Heart left ventricle (tissue), 13 donors: ENCODE data around the gene ARMC2.

Experiments
- POLR2A ChIP-seq, 2 donors: fragments of 450-650 bp; IDR thresholded peaks; one replicate each; pipeline ENCODE4 v1.6.1; 2017; ENCODE audit warnings: antibody characterized with exemption in 2 of 2, mild to moderate bottlenecking in 2 of 2, moderate library complexity in 2 of 2
- TF ChIP-seq, protein P1 (sequence below), 12 donors: fragments of 200-600 bp; sonication (generic) in 4 of 12; IDR thresholded peaks; one replicate each; pipeline versions ENCODE4 v1.5.0 to v1.8.0; 2018 to 2022; ENCODE audit warnings: antibody characterized with exemption in 12 of 12, mild to moderate bottlenecking in 5 of 12
- donor health status: ischemic (EF 13 %, LVEDD 7.1; RV severe dilation, severe dysfunction).
- donor health status: DM: no; HTN: yes; CAD: no.
- donor health status: DM: no; HTN: no; CAD: no.
- donor health status: ischemic (EF 25% LVEDD 6.9; RV normal size, moderate dysfunction).
- donor health status: ischemic (EF 25% LVEDD 5.7; RV mildly dilated, moderate dysfunction).
- donor health status: ischemic (EF 35%, LVEDD 5.7; RV mildly dilated, moderate dysfunction).
- donor health status: nonischemic (EF 11% LVEDD 7.7; RV severe dilation, severe dysfunction).
- donor health status: DM: yes; HTN: yes; CAD: no.
- donor health status: PGD.
- donor health status: ischemic (EF 29% LVEDD 5.4; RV normal size, mild dysfunction).
- donor health status: nonischemic (EF 23%, LVEDD 6.1; RV moderate dilation, normal function).

DNA sequence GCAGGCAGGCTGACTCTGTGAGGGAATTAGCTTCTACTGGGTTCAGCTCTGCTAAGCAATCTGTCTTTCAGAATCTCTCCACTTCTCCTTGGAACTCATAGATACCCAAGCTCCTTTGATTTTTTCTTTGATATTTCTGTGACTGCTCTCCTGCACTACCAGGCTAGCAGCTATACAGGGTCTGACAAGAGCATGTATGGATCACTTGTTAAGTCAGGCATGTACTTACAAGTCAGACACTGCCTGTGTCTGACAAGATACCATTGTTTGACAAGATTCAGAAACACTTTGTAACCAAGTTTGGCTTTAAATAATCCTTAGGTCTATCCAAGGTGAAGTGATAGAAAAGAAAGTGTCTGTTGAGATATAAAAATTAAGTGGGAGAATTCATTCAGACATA, 167.0 kb downstream of the ARMC2 start:
- TF ChIP-seq, protein P1, sequence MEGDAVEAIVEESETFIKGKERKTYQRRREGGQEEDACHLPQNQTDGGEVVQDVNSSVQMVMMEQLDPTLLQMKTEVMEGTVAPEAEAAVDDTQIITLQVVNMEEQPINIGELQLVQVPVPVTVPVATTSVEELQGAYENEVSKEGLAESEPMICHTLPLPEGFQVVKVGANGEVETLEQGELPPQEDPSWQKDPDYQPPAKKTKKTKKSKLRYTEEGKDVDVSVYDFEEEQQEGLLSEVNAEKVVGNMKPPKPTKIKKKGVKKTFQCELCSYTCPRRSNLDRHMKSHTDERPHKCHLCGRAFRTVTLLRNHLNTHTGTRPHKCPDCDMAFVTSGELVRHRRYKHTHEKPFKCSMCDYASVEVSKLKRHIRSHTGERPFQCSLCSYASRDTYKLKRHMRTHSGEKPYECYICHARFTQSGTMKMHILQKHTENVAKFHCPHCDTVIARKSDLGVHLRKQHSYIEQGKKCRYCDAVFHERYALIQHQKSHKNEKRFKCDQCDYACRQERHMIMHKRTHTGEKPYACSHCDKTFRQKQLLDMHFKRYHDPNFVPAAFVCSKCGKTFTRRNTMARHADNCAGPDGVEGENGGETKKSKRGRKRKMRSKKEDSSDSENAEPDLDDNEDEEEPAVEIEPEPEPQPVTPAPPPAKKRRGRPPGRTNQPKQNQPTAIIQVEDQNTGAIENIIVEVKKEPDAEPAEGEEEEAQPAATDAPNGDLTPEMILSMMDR (IDR thresholded peaks at IDR 0.05), result no peak
- no peak for TF ChIP-seq POLR2A (IDR thresholded peaks at IDR 0.05)
